GM18909 (cell line): ENCODE measurements around the gene UST.
"Not testable (repeated sequence)": the region's sequence is repeated elsewhere in the genome, so short reads cannot be mapped to it uniquely, and the experiment has no call there.

Experiments used
- ATAC-seq: cut with Tn5 transposase; IDR thresholded peaks from one replicate; pipeline ENCODE4 v1.9.1; 2021; ENCODE audit warnings: mild to moderate bottlenecking; ENCODE audit not compliant: unreplicated experiment, poor library complexity

UST gene

DNA sequence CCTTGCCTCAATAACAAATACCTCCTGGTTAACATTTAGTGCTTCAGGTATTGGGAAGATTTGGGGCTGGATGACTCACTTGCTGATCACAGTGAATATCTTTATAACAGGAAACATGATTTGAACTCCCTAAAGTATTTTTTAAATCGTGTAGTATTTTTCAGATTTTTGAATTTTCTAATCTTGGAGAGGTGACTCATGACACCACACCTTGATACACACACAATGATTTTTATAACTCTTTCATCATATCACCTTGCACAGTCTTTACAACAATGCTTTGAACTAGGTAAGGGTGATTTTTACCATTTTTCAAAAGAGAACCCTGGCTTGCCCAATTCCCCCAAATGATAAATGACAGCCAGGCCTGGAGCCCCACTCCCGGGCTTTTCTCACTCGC, 273.5 kb downstream of the UST start:
- ATAC-seq = no peak

DNA sequence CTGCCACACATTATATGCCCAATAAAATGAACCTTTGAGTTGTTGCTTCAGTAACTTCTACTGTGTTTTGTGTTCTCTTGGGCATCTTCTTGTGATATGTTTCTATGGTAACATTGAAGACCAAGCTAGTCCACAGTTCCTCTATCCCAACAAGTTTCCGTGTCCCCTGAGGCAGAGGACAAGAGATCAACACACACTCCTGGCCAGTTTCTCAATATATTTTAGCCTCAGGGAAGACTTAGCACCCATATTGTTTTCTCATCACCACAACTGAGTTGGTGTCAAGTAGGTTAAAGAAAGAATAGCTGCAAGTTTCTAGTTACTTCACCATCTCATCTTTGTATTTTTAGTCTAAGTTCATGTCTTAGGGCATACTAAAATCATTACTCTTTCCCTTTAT, 277.5 kb downstream of the UST start:
- no peak for ATAC-seq

DNA sequence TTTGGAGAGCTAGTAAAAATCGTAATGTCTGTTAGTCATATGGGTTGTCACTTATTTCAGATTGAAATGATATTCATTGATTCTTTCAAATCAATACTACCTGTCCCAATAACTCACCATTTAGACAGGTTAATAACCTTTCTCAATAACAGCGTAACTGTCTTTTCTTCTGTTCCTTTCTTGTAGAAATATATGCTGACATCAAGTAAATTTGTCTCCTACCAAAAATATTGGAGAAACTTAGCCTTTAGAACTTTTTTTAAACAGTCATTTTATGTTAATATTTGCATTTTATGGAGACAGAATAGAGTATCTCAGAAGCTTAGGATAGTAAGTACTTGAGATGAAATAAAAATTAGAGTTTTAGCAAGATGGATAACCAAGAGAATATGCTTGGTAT, 278.2 kb downstream of the UST start:
- ATAC-seq = no peak

DNA sequence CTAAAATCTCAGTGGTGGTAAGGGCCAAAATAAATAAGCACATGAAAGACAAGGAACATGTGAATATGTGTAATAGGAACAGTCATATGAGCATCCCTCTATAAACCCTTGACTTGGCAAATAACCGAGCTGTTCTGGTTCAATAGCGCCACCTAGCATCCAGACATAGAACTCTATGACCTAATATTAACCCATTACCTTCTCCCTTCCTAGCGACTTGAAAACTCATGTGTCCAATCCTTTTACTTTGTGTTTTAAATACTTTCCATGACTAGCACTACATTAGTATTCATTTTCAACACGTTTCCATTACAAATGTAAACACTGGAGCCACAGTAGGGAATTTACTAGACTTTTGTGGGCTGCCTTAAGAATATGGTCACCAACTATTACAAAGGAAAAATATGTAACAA, 279.7 kb downstream of the UST start:
- ATAC-seq = no peak

DNA sequence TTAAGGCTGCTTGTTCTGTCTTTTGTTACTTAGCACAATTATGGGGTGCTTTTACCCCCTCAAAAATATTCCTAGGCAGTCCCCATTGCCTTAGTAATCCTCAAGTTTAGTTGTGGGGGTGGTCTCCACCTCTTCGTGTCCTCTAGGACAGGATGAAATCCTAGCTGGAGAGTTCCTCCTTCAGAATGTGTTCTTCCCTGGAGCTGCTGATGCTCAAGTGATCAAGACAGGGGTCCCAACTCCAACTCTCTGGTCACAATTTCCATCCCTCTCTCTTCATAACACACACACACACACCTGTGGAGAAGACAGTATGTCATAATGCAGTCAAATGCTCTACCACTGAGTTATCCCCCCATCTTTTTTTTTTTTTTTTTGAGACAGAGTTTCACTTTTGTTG, 280.7 kb downstream of the UST start:
- no peak for ATAC-seq

DNA sequence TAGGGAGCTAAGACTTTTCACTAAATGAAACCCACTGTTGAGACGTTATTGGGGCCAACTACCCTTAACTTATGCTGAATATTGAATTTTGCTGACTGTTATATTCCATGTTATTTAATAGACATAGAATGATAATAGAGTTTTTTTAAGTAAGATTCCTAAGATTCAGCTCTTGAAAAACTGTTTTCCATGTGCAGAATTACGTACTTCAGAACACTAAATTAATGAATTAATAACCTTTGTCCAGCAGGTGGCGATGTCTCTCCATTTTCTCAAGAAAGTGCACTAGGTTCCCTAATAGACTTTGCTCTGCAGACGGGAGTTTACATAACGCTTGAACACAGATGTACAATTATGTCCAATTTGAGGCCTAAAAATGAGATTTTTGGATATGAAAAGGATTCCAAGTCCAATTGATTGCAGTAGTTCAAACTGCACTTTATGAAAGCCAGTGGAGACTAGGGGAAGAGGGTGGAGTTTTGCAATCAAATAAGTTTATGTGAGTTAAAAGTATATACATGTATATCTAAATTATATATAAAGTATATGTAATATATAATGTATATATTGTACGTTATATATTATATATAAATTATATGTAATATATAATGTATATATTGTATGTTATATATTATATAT, 282.1 kb downstream of the UST start:
- no peak for ATAC-seq

DNA sequence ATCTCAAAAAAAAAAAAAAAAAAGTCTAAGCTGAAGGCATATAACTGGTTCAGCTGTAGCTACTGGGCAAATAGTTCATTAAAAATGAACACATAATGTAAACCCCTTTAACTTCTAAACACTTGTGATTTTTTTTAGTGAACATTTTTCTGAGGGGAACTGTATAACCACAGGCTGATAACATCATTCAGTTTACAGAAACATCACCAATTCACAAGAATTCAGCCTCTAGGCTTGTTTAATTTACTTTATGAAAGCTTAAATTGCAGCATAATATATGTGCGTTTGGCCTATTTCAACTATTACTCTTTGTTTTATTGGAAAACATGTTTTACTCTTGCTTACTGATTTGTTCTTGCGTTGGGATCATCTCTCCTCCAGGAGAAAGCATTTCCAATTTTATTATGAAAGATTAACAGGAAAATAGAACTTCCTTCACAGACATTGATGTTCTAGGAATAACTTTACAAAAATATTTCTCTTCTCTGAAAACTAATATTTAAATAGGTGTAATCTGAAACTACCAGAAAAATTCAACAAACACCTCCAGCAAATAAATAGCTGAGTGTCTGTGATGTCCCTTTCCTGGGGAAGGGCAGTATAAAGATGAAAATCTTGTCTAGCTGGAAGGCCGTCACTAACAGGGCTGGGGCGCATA, 284.5 kb downstream of the UST start:
- no peak for ATAC-seq

DNA sequence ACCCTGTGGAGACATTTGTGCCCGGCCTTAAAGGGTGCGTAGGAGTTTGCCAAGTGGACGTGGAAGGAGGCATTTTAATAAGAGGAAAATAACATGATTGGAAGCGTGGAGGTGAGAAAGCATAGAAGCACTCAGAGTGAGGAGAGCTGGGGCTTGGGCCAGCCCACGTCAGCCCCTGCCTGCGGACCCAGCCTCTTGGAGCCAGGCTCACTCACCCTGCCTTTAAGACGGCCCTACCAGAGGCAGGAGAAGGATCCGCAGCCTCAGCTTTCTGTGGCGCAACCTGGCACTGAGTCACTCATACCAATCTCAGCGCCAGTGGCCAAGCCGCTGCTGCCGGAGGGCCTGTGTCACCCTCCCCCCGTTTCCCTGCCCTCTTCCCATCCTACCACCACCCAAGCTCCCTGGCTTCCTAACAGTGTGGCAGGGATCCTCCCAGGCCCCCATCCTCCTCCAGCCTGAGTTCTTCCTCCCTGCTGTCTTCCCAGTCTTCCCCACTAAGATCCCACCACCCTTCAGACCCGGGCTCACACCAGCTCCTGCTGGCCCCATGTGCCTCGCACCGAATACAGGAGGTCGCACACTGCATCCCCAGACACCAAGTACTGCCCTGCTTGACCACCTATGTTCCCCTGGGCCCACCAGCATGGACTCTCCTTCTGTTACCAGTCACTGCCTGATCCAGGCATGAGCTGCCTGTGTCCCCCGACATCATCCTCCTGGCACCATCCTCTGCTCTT, 285.2 kb downstream of the UST start:
- ATAC-seq = peak; percentile 17

DNA sequence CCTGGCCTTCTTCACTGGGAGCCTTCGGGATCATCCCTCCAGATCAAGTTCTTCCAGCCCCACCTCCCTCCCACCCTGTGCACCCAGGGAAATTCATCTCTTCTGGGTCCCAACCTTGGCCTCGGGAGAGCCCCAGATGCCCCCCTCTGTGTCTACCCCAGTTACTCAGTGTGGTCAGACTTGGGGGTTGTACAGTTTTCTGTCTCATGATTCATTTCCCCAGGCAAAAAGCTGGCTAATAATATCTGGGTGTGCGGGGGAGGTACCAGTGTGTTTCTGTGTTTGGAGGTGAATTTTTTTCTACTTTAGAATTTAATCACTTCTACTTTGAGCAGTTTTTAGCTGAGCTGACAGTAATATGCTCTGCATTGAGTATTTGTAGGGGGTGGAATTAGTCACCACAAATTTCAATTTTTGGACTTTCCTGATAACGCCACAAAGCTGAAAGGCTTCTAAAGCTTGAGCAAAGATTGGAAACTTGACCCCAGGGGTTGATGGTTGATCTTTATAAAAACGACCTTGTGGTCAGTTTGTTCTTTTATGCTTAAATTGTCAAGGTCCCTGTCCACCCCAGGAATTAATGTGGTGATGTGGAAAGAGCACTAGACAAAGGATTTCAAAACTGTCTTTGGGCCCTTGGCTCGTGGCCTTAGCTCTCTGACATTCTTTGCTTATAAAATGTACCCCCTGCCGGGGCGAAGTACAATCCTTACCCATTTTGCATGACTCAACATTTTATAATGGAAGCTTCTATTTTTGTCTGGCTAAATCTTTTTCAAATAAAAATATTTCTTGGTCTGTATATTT, 286.0 kb downstream of the UST start:
- ATAC-seq = peak; percentile 86

DNA sequence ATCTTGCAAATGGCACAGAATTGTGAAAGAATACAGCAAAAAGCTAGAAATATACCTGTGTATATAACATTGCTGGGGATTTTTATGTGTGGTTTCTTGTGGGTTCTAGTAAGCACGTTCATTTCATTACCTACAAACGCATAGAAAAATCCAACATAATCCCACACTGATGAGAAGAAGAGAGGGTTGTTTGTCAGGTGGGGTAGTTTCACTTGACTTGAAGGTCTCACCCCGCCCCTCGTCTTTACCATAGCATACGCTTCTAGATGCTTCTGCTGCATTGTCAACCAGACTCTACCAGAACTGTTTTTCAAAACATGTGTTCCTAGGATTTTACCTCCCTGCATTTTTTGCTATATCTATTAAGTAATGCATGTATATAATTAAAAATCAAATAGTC, 286.6 kb downstream of the UST start:
- no peak for ATAC-seq

DNA sequence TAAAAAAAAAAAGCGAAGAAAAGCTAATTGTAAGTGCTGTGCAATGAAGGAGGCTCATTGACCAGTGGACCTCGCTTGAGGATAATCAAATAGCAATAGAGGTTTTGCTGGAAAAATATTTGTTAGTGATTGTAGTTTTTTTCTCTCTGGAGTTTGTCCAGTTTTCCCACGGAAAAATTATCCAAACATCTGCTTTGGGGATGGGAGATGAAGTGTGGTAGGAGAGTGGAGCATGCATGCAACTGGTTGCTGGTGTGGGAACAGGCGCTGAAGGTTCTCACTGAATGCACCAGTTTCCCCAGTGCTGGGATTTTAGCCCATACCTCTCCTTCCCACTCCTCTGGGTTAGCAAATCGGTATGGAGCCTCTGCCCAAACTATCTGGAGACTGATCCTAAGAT, 288.9 kb downstream of the UST start:
- no peak for ATAC-seq

DNA sequence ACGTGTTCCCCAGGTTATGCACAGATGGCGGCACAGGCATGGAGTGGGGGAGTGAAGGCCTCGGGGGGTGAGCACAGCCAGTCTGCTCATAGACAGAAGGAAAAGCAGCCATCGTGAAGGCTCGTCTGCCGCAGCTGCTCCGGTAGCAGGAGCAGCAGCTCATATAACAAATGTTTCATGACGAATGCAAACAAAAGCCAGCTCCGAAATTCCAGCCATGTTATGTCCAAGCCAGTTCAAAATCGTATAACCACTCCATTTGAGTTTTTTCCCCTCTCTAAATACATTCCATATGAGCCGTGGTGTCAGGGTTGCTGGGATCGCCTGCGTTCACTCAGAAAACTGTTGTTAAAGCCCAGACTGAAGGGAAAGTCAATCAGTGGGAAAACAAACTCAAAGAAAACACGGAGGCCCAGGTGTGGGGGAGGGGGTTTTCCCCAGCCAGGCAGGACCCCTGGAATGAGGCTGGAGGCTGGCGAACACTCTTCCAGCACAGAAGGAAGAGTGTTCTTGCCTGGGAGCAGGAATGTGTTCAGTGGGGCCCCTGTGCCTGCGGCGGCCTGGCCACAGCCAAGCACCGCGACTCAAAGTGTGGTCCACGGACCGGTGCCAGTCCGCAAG, 290.3 kb downstream of the UST start:
- ATAC-seq = no peak

DNA sequence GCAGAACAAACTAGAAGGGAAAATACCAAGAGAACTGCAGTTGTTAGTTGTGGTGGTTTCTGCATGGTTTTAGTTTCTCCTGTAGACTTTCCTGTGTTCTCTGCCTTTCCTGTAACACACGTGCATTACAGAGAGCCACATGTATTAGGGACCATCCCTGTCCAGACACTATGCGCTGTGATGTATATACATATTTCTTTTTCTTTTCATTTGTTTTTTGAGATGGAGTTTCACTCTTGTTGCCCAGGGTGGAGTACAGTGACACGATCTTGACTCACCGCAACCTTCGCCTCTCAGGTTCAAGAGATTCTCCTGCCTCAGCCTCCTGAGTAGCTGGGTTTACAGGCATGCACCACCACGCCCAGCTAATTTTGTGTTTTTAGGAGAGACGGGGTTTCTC, 292.2 kb downstream of the UST start:
- ATAC-seq = not testable (repeated sequence)

DNA sequence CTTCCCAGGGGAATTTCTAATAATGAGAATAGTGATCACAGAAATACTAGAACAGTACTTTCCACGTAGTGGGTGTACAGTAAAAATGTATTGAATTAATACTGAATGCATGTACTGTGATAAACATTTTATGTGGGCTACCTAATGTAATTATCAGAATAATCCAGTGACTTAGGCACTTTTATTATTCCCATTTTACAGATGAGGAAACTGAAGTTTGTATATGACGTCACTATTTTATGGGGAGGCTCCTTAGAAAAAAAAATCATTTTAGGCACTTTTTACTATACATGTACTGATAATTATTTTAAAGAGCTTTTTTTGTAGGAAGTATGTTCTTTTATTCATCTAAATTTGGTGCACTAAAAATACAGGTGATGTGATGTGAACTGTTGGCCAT, 295.1 kb downstream of the UST start:
- no peak for ATAC-seq

DNA sequence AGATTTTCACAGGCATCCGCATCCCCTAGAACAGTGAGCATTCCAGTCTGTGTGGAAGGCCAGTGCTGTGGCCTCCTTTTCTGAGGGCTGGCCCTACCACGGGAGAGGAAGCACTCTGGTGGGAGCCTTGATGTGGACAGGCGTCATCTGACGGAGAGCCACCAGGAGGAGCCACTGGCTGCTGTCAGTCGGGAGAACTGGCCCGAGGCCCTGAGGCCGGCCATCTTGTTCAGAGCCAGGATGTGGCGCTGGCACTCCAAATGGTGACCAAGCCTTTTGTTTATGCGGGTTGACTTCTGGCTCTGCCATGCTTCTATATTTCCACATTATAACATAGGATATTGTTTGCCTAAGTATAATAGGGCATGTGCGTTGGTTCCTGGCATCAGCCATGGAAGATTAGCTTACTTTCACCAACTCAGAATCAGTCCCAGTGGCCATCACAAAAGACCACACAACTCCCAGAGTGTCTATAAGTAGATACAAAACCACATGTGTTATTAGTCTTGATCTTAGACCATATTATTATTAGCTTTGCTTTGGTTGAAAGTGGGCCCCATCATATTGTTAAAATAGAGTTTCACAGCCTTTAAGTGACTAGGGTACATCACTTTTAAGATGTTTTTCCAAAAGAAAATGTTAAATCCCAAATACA, 296.8 kb downstream of the UST start:
- no peak for ATAC-seq

DNA sequence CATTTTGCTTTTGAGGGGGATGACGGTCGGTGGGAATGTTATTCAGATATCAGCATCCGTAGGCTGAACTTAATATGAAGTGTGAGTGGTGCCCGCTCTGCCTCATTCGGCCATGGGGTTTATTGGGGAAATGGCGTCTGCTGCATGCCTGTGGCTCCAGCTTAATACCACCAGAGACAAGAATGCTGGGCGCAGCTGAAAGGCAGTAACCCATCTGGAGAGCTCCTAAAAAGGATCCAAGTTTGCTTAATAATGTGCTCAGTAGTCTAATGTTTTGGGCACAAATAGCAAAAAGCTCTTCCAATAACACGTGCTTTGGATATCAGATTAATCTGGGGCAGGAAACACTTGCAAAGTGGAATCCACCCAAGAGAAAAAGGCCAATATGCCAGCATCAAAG, 297.7 kb downstream of the UST start:
- ATAC-seq = no peak

DNA sequence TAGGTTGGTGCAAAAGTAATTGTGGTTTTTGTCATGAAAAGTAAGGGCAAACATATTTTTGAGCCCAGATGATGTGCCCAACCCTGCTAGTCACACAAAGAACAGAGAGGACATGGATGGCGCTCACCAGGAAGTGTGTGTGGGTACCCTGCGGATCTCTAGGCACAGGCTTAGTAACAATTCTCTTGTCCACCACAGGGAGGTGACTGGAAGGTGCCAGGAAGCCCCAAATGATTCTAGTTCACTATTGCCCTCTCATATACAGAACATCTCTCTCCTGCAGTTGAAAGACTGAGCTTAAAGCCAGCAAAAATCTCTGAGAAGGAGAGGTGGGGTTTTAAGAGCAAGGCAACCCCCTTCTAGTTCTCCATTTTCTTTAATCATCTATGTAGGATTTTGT, 298.6 kb downstream of the UST start:
- peak; percentile 69 for ATAC-seq

DNA sequence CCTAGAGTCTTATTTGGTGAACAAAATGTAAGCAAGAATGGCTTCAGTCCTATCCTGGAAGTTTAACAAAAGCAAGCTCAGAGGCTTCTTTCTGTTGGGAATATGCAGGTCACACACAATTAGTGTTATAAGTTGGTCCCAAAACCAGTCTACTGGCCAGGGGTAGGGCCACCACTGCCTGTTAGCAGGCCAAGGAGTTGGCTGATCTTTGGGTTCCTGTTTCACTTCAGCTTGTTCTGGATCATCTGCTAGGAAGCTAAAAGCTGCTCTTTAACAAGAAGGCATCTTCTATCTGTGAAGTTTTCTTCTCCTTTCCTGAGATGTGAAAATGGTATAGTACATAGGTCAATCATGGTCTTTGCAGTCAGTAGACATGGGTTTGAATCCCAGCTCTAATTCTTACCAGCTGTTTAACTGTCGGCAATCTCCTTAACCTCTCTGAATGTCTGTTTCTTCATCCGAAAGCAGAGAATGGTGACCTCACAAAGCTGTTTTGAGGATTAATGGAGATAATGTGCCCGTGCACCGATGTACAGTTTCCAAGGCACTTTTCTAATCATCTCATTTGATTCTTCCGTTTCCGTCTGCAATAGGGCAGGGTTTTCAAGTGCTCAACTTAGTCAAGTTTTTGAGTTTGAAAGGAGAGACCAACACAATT, 299.5 kb downstream of the UST start:
- no peak for ATAC-seq

DNA sequence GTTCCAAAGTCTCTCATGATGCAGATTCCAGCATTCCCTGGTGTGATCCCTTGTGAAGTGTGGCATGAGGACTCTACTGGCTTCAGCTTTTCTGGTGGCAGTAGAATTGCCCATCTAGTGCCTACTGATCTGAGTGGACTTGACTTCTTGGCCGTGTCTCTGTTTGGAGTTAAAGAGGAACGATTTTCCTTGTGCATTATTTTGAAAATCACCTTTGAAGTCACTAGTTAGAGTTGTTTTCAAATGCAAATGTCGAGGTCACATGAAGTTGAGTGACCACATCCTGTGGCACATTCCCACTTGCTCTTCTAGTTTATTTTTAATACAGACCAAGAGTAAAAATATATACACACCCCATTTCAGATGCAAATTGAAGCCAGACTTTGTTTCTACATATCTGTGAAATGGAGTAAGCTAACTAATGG, 300.0 kb downstream of the UST start:
- peak; percentile 78 for ATAC-seq
